PFSK-1 (cell line): Measurements from ENCODE around the gene U2AF1L4.

ENCODE experiments used
- POLR2AphosphoS5 ChIP-seq: IDR thresholded peaks from 2 replicates; pipeline ENCODE4 v1.6.1; 2012; ENCODE audit warnings: low read depth, mild to moderate bottlenecking, control low read depth, low read length, moderate library complexity
- TF ChIP-seq, protein P1 (sequence below), 2 experiments: IDR thresholded peaks; 2 replicates each; pipeline versions ENCODE4 v1.6.1 to v1.8.0; 2011 to 2012; ENCODE audit warnings: low read depth in 2 of 2, low read length in 2 of 2, control low read depth in 1 of 2, inconsistent platforms in 1 of 2, mild to moderate bottlenecking in 1 of 2, moderate library complexity in 1 of 2; ENCODE audit not compliant: insufficient read depth in 1 of 2

- TF ChIP-seq, protein P1, sequence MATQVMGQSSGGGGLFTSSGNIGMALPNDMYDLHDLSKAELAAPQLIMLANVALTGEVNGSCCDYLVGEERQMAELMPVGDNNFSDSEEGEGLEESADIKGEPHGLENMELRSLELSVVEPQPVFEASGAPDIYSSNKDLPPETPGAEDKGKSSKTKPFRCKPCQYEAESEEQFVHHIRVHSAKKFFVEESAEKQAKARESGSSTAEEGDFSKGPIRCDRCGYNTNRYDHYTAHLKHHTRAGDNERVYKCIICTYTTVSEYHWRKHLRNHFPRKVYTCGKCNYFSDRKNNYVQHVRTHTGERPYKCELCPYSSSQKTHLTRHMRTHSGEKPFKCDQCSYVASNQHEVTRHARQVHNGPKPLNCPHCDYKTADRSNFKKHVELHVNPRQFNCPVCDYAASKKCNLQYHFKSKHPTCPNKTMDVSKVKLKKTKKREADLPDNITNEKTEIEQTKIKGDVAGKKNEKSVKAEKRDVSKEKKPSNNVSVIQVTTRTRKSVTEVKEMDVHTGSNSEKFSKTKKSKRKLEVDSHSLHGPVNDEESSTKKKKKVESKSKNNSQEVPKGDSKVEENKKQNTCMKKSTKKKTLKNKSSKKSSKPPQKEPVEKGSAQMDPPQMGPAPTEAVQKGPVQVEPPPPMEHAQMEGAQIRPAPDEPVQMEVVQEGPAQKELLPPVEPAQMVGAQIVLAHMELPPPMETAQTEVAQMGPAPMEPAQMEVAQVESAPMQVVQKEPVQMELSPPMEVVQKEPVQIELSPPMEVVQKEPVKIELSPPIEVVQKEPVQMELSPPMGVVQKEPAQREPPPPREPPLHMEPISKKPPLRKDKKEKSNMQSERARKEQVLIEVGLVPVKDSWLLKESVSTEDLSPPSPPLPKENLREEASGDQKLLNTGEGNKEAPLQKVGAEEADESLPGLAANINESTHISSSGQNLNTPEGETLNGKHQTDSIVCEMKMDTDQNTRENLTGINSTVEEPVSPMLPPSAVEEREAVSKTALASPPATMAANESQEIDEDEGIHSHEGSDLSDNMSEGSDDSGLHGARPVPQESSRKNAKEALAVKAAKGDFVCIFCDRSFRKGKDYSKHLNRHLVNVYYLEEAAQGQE (IDR thresholded peaks at IDR 0.05; ENCODE audit: insufficient read depth in 1 of 2, low read depth in 2 of 2, low read length in 2 of 2) = no peak
- no peak for TF ChIP-seq POLR2AphosphoS5
Measured at GRCh38 chr19:35780717-35781116, 35.5 kb upstream of the U2AF1L4 start.
